NB4 (cell line): Measurements from ENCODE around the gene PRDM7.

Experiments used
- DNase-seq: peaks from one replicate; pipeline ENCODE4 v3.0.0; 2010; ENCODE audit warnings: low read depth
- H3K4me3 ChIP-seq: one replicate; pipeline ENCODE4 v1.5.1; 2011; ENCODE audit warnings: mild to moderate bottlenecking, low read depth, low read length, moderate library complexity
- CTCF ChIP-seq: IDR thresholded peaks from one replicate; pipeline ENCODE4 v1.5.1; 2012; ENCODE audit warnings: low read depth, low read length
- MAX ChIP-seq: IDR thresholded peaks from 2 replicates; pipeline ENCODE4 v1.6.1; 2011; ENCODE audit warnings: low read depth, low read length
- MYC ChIP-seq: IDR thresholded peaks from 2 replicates; pipeline ENCODE4 v1.6.1; 2011; ENCODE audit warnings: low read depth, low read length
- POLR2A ChIP-seq: IDR thresholded peaks from 2 replicates; pipeline ENCODE4 v1.6.1; 2011; ENCODE audit warnings: mild to moderate bottlenecking; ENCODE audit not compliant: insufficient read length; ENCODE audit errors: extremely low read depth

Gene PRDM7

GRCh38 chr16:90046971-90047713 is 30.0 kb downstream of the PRDM7 start:
- H3K4me3 ChIP-seq: no peak overlapping the region
- no peak for TF ChIP-seq MAX
- no peak for TF ChIP-seq CTCF
- TF ChIP-seq MYC: no peak
- no peak for TF ChIP-seq POLR2A
- DNase-seq: no peak

- no peak for DNase-seq
- H3K4me3 ChIP-seq: no peak overlapping the region
- TF ChIP-seq MYC (no peak), POLR2A (no peak), CTCF (no peak)
Observed at GRCh38 chr16:90046122-90046970, 30.8 kb downstream of the PRDM7 start.

GRCh38 chr16:90044111-90044551 is 33.0 kb downstream of the PRDM7 start:
- TF ChIP-seq MAX (no peak), POLR2A (no peak), MYC (no peak)
- no peak overlapping the region for H3K4me3 ChIP-seq
- no peak for DNase-seq

GRCh38 chr16:90043526-90043925 is 33.6 kb downstream of the PRDM7 start:
- H3K4me3 ChIP-seq: no peak overlapping the region
- DNase-seq: no peak
- no peak for TF ChIP-seq MYC
- TF ChIP-seq MAX: no peak
- TF ChIP-seq CTCF: no peak
- no peak for TF ChIP-seq POLR2A

GRCh38 chr16:90042946-90043514 is 34.1 kb downstream of the PRDM7 start:
- no peak for TF ChIP-seq MAX
- no peak for TF ChIP-seq POLR2A
- TF ChIP-seq CTCF: no peak
- no peak for TF ChIP-seq MYC
- DNase-seq: no peak
- H3K4me3 ChIP-seq: no peak overlapping the region

GRCh38 chr16:90041896-90042473 is 35.1 kb downstream of the PRDM7 start:
- no peak for TF ChIP-seq CTCF
- TF ChIP-seq MAX: no peak
- no peak for TF ChIP-seq POLR2A
- no peak for DNase-seq
- no peak overlapping the region for H3K4me3 ChIP-seq
